Right renal pelvis (tissue), 4 donors: ENCODE measurements around the gene FHIT. TPM values are rescaled to one million over a fixed set of nuclear protein-coding genes. Genes with fewer than 3 reads are reported as not detected.
"Not testable (repeated sequence)": the region's sequence is repeated elsewhere in the genome, so short reads cannot be mapped to it uniquely, and the experiment has no call there.

ENCODE experiments used
- DNase-seq, 4 donors: peaks; one replicate each; pipeline ENCODE4 v3.0.0-alpha.2; 2013; ENCODE audit warnings: low read depth in 4 of 4, low spot score in 3 of 4, missing footprints in 1 of 4
- polyA plus RNA-seq, 4 donors: library from polyadenylated mRNA; unstranded; fragments of 120-200 nt; gene quantifications; one replicate each; pipeline ENCODE4 v1.2.1, GENCODE V29; 2013; ENCODE audit not compliant: insufficient read length in 4 of 4

Gene FHIT
- polyA plus RNA-seq, 4 donors, result 24.5 to 27.4 (median 26.6) TPM

DNA sequence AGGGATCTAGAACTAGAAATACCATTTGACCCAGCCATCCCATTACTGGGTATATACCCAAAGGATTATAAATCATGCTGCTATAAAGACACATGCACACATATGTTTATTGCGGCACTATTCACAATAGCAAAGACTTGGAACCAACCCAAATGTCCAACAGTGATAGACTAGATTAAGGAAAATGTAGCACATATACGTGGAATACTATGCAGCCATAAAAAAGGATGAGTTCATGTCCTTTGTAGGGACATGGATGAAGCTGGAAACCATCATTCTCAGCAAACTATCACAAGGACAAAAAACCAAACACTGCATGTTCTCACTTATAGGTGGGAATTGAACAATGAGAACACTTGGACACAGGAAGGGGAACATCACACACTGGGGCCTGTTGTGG is 711.9 kb downstream of the FHIT start:
- not testable (repeated sequence) for DNase-seq

DNA sequence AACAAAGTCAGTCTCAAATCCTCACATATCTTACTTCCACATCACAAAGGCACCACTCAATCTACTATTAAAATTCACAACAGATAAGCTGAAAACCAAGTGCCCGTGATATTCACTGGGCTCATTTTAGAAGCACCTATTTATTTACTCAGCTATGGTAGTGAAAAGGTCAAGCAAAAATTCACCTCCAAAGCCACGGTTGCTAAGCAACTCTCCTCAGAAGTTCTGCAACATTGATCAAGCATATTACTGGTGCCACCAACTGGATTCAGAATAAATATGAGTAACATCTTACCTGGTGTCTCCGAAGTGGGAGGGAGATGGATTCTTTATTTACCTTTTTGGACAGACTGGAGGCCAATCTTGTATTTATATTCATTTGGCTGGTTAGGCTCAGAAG is 714.8 kb downstream of the FHIT start:
- peak in 1 of 4 donors; percentile 47 for DNase-seq

DNA sequence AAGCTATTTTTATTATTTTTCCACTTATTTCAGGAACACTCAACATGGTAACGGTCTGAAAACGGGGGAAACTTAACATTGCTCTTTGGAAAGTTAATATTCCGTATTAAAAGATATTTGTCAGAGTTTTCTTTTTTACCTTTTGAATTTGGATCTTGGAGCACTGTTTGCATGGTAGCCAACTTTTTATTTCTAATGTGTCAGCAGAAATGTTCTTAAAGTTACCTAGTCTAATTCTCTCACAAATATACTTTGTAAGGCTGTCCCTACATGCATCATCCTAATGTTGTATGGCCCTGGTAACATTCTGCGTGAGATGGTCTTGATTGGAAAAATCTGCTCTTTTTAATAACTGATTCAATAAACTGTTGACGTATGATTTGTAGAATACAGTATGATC is 719.5 kb downstream of the FHIT start:
- DNase-seq, result no peak

DNA sequence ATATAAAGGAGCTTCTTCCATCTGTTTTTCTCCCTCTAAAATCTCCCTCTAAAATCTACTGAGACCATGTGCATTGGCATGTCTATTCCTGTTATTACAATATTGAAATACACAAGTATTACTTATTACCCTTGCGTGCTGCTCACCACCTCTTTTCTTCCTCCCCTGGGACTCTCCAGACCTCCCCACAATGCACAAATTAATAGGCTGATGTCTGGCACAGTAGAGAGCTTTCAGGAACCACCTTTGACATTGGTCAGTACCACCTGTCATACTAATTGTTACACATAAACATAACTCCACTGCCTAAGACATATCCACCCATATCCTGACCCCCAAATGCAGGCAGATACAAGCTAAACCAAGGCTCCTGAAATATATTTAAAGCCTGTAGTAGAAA is 722.6 kb downstream of the FHIT start:
- no peak for DNase-seq

DNA sequence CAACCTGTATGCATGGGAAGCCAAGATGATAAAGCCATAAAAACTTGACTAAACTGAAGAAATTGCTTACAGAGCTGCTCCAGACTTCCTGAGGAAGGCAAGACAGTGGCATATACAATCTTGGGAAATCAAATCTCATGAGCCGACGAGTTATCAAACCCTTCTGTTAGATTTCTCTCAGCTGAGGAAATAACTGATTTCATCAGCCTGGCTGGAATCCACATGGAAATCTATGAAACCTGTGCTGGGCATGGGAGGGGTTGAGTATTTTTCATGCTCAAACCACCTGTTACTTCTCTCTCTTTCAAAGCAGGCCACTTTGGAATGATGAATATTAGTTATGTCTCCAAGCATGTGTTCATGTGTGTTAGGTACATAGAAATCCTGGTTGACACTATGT is 727.7 kb downstream of the FHIT start:
- DNase-seq, result no peak

DNA sequence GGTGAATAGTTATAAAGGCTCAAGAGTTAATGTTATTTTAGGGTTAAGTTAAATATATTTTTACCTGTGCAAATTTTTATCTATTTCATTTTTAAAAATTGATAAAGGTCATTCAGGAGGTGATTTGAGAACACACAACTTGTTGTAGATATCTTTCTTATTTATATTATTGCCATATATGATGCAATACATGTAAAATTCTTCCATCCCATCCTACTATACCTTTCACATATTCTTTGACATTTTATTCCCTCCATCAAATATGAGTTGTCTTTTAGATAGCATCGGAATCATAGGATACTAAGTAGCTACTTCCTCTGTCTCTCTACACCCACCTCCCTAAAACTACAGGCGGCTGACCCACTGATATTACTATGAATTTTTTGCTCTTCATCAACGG is 734.1 kb downstream of the FHIT start:
- no peak for DNase-seq

DNA sequence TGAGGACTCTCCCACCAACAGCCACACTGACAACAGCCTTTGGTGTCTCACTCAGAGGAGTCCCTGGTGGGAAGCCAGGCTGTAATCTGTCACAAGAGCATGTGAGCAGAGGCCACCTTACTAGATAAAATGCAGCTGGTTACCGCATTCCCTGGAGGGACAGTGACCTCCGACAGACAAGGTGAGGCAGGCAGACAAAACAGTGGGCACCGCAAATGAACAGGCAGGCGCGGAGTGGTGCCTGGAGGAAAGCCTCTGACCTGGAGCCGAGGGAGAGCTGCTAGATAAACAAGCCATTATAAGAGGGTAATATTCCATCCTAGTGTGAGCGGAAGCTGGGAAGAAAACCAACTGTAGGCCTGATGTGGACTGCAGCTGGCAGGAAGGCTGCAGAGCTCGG is 736.4 kb downstream of the FHIT start:
- DNase-seq, result peak in 1 of 4 donors; percentile 12

DNA sequence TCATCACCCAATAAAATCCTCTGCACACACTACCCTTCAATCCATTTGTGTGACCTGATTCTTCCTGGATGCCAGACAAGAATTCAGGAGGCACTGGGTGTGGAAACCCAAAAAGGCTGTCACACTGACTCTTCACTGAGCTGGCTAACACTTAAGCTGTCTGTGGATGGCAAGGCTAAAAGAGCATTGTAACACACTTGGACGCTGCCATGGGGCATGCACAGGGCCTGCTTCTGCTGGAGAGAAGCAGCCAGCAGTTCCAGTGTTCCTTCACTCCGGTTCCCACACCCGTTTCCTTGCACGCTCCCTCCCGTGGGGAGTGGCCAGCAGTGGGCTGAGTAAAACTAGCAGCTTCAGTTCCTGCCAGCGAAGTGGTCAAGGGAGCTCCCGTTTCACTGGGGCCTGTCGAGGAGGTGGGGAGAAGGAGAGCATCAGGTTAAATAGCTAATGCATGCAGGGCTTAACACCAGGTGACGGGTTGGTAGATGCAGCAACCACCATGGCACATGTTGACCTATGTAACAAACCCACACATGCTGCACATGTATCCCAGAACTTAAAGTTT is 737.1 kb downstream of the FHIT start:
- DNase-seq, result no peak

DNA sequence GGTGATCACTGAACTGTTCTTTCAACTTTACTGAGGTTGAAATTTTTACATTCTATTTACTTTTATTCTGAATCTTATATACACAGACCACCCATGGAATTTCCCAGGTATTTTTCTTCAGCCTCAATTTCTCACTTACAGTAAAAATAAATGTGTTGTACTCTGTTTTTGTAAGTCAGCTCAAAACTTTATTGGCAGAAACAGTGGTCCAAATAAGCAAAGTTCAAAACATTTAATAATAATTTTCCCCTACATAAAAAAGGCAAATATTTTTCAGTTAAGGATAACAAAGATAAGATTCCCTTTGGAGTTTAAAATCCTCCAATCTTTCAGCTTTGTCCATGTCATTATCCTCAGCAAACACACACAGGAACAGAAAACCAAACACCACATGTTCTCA is 738.0 kb downstream of the FHIT start:
- no peak for DNase-seq

DNA sequence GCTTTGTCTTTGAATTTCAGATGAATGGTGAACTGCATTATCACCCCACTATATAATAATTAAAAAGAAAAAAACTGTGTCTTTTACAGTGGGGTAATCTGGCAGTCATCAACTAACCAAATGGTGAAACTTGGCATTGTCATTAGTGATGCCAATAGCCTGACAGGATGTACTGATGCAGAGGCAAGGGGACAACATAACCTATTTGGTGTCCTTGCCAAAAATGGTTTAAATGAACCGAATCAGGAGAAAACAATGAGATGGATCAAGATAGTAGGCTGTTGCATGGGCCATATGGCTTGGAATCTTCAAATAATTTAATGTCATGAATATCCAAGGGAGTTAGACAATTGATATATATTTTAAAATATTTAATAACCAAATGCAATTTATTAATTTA is 738.7 kb downstream of the FHIT start:
- no peak for DNase-seq

DNA sequence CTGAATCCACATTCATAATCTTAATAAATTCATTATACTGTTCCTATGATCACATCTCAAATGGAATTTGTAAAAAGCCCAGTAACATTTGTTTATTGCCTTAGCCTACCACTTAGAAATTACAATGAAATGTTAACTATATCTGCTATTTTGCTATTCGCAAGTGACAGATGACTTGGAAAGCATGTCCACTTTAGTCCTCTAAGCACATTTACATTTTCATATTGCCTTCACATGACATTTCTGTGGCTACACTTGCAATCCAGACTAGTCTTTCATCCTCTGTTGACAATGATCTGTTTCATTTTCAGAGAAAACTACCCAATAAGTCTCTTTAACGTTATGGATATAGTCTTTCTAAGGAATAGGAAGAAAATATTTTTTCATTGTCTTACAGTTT is 741.8 kb downstream of the FHIT start:
- no peak for DNase-seq

DNA sequence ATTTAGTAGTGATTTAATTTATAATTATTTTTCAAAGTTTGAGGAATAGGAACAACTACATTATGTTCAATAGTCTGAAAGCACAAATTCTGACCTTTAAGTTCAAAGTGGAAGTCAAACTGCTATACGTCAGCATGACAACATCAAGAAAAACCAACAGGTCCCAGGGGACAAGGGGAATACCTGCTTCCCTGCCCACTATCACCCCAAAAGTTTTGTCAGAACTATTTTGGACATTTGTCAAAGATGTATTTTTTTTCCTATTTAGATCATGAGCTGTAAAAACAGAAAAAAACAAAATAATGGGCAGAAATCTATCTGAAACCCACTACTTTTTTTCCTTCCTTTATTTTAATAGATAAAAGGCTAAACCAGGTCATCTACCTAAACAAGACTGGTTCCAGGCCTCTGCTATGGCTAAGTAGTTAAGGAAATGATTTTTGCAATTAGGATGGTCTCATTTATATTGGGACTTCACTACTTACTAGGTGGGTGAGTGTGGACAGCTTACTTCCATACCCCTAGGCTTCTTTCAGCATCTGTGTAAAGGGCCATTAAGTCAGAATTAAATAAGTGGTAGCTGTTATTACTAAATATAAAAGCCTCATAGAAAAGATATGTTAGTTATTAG is 746.3 kb downstream of the FHIT start:
- no peak for DNase-seq

DNA sequence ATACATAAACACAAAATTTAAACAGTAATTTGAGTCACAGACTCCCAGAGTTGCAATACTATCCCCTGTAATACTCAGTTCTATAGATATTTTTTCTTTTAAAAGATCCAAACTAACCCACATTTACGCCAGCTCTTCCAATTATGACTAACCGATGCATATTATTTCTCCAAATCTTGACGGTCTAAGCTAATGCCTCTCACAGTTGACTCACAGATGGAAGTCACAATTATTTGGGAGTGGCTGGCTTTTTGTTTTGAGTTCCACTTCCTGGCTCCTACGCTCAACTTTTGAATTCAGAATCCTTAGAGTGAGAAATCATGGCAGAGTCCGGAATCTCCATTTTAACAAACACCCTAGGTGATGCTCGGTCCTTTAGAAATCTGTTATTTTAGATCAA is 749.9 kb downstream of the FHIT start:
- no peak for DNase-seq

DNA sequence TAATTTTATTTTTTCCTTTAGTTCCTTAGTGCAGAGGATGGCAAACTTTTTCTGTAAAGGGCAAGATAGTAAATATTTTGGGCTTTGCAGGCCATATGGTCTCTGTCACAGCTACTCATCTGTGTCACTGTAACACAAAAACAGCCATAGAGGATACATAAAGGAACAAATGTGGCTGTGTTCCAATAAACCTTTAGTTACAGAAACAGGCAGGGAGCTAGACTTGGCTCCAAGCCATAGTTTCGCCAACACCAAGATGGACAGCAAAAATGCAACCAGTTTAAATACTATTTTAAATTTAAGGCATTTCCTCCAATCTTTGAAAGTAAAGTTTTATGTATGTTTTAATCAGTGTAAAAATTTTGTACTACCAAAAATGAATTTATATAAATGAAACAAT is 753.4 kb downstream of the FHIT start:
- no peak for DNase-seq

DNA sequence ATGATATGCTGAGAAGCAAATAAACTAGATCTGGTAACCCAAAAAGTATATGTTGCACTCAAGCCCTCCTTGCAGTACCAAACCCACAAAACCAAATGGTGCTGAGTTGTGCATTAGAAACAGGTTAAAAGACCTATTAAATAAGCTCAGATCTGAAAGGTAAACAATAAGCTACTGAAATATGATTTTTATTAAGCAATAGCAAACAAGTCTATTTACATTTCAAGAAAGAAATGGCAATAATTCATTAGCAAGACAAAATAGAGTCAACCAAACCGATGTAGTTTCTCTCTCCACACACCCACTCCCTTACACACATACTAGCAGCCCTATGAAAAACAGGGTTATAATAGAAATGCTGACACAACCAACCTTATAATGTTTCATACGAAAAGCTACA is 760.3 kb downstream of the FHIT start:
- no peak for DNase-seq

DNA sequence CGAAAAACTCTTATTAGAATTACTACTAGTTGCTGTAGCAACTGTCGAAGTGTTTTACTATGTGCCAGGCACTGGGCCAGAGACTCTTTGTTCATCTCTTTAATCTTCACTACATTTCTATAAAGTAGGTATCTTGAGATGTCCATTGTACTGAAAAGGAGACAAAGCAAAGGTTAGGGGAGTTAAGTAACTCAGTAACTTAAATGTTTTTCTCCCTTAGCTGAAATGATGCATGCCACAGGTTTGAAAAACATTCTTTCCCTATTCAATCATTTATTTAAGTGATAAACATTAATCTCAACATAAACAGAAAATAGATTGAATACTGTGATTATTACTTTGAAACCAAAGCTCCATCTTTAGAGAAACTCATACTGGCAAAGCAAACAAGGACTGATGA is 776.2 kb downstream of the FHIT start:
- DNase-seq, result no peak

DNA sequence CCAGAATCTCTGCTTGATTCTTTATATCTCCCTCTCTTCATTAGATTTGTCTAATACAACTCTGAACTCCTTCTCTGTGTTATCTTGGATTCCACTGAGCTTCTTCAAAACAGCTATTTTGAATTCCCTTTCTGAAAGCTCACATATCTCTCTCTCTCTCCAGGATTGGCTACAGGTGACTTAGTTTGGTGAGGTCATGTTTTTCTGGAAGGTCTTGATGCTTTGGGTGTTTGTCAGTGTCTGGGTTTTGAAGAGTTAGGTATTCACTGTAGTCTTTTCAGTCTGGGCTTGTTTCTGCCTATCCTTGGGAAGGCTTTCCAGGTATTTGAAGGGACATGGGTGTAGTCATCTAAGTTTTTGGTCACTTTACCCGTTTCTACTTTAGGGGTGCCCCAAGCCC is 781.8 kb downstream of the FHIT start:
- DNase-seq, result no peak

DNA sequence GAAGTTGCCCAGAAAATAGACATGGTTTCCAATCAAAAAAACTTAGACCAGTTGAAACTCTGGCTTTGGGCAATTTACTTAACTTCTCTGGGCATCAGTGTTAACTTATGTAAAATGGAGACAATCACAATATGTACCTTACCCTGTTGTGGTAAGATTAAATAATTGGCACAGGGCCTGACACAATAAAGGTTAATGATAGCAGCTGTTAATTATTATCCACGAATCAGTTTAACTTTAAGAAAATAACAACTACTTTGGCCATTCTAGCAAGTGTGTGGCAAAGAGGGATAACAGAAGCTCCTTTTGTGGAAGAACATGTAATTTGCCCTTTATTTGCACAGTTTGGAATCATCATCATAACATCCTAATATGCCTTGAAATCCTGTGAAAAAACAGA is 787.6 kb downstream of the FHIT start:
- DNase-seq, result no peak

DNA sequence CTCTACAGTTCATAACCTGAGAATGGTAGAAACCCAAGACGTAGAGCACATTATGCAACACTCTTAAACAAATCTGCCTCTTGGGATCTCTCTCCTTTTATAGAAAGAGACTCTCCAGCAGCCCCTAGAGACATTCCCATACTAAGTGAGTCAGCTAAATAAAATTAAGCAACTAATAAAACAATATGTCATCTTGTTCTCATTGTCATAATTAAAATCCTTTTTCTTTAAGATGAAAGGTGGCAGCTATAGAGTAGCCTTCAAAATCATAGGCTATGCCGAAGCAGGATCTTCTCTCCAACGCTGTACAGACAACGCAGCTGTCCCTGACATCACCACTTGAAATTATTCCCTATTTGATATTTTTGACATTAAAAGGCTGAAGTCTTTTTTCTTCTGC is 790.0 kb downstream of the FHIT start:
- no peak for DNase-seq

DNA sequence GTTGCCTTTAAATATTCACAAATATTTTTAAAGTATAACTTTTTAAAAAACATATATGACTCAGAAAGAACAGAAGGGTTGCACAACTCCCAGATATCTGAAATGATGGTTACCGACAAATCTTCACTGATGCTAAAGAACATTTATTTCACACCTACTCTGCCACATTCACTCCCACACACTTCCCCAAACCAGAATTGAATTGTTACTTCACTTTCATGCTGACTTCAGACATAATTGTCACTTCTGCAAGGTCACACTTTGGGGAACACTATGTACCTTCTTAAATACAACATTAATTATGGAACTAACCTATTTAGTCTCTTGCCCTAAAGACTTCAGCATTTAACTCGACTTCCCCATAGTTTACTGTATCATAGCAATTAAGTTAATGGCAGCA is 795.1 kb downstream of the FHIT start:
- DNase-seq, result no peak

DNA sequence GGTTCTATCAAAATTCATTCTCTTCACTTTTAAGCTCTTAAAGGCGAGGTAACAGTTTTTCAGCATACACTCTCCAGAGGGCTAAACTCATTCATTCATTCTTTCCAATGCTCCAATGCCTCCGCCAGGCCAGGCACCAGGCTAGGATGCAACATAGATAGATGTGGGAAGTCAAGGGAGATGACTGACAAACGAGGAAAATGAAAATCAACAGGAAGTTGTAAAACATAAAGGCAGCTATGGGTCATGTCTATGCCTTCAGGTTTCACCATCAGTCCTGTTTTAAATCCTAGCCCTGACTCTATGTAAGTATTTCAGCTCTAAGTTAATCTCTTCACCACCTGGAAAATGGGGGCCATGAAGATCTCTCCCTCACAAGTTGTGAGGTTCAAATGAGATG is 797.9 kb downstream of the FHIT start:
- DNase-seq, result no peak

DNA sequence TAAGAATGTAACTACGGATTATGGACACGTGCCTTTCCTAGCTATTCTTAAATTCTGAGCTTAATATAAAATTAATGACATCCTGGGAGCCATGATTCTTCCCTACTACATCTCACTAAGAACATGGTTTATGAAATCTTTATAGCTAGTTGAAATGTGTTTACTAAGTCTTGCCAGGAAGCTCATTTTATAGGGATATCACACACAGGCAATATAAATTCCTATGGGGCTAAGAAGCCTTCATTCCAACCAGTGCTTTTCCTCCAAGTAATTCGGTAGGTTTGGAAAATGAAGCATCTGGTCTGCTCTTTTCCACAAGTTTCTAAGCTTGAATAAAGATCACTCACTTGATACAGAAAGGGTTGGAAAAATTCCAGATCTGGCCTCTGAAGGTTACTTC is 802.6 kb downstream of the FHIT start:
- DNase-seq, result no peak

DNA sequence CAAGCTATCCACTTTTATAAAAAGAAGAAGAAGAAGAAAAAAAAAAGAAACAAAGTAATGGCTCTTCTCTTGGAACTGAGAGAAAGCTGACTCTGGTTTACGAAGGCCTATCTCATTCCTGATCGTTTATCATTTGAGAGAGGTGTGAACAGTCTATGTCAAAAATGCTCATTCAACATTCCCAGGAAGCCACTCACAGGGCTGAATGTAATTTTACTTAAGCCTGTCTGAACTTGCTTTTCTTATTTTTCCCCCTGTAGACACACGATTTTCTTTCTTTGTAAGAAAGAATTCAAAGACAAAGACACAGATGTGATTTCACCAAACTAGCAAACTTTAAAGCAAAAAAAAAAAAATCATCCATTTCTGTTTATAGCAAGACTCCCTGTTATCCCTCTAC is 805.8 kb downstream of the FHIT start:
- DNase-seq, result no peak
